RPMI8226 (cell line): Measurements from ENCODE around the gene SPTBN5.

Experiments
- DNase-seq: peaks from one replicate; pipeline ENCODE4 v3.0.0-alpha.2; 2015

SPTBN5 gene

DNA sequence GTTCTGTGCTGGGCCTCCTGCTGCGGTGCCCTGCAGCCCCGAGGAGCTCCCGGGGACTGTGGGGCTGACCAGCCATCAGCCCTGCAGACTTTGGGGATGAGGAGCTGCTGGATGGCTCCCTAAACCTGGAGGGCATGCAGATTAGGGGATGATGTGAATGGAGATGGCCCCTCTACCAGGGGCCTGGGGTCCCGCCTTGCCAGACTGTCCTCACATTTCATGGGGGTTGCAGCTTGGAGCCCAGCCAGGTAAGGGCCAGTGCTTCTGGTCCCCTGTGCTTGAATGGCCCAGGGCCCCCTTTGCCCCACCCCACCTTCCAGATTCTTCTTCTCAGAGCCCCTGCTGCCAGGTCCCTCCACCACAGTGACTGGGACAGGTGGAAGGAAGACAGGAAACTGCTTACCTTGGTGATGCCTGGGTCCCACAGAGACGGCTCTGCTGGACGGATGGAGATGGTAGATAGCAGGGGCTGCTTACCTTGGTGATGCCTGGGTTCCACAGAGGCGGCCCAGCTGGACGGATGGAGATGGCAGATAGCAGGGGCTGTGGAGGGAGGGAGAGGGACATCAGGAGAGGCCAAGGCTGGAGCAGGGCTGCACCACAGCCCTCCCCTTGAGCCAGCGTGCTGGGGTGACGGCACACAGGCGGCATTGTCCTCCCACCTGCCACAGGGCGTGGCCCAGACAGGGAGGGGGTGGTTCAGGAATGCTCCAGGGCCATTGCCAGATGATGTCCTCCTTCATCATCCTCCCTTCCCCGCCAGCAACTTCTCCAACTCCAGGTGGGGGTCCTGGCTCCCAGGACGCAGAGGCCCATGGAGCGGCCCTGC, at the start of gene SPTBN5:
Gene SPTBN5 (minus strand): TSS at position 632 of the 829 bp plus-strand sequence. CDS start 556 bp downstream, at position 76.
- no peak for DNase-seq

DNA sequence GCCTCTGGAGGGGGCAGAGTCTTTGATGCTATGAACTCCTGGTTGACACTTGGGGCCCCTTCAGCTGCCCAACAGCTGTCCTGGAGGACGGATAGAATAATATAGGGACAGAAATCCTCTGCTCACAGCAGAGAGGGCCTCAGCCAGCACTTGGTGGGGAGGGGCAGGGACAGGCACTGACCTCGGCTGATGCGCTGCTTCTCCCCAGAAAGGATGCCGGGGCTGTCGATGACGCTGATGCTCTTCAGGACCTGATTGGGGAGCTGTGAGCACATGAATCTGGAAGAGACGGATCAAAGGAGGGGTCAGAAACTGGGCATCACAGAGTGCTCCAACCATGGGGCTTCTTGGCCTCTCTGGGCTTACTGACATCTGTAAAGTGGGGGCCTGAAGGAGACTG, 49.0 kb upstream of the SPTBN5 start:
- DNase-seq: no peak

DNA sequence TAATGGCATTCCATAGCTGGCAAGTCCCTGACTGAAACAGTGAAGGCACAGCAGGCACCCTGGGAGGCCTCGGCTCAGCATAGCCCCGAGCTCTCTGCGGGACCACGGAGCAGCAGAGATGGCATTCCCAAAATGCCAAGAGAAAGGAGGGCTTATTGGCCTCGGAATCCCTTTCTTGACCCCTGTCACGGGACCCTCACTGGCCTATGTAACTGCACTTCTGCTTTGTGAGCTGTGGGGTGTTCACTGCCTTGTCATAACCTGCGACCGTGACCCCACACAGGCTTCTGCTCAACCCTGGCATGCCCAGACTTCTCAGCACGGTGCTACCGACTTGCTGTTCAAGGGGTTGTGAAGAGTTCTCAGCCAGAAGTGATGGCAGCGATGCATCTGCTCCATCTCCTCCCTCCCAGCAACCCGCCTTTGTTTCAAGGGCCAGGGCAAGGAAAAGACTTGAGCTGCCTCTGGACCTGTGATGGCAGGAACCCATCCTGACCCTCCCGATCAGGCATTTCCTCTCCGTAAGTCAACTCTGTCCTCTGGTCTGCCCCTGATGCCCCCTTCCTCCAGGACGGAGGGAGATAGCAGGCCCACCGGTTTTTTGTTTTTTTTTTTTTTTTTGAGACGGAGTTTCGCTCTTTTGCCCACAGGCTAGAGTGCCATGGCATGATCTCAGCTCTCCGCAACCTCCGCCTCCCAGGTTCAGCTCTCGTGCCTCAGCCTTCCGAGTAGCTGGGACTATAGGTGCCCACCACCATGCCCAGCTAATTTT, 48.0 kb upstream of the SPTBN5 start:
- no peak for DNase-seq

GRCh38 chr15:41940441-41940857, 46.6 kb upstream of the SPTBN5 start:
- no peak for DNase-seq

DNA sequence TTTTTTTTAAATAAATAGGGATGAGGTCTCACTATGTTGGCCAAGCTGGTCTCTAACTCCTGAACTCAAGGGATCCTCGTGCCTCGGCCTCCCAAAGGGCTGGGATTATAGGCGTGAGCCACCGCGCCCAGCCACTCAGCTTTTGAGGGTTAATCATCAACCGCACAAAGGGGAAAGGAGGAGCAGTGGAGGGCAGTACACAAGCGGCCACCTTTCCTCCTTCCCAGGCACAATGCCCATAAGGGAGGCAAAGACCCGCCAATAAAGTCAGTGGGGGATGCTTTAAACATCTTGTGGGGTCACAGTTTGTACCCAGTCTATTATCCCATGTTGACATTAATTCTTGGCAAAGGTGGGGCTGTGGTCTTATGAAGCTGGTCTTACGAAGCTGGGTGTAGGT, 46.1 kb upstream of the SPTBN5 start:
- DNase-seq: no peak

GRCh38 chr15:41937568-41937923, 43.7 kb upstream of the SPTBN5 start:
- no peak for DNase-seq

DNA sequence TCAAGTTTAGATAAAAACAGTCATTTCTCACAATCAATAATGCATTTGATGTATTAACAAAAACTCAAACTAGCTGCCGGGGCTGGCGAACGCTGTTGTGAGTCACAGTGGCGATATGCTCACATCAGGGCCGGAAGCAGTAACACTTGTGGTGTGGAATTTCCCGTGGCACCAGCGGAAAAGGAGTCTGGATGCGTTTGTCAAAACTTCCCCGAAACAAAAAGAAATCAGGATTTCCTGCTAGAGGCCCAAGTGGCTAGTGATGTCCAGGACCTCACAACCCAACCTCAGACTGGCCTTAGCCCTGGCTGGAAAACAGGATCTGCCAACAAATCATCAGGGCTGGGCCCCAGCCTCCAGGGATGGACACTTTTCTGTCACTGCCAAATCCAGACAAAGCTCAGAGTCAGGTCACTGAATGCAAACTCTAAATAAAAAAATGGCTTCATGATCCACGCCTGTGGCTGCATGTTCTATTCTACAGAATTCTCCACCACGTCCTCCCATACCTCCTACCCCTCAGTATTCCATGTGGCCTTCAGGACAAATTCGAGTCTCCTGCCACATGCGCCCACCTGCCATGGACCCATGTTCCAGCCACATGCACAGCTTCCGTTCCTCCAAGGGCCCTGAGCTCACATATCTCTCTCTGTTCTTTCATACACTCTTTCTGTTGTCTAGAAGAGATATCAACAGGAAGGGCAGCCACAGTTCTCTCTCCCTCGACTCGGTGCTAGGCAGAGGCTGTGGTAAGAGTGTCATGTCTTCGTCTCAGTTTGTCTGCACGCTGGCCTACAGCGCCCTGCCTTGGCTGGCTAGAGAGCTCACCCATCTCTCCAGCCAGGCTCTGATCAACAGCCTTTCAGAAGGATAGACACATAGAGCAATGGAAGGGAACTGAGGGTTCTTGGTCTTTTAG, 43.1 kb upstream of the SPTBN5 start:
- DNase-seq: no peak

- no peak for DNase-seq
These were observed 42.3 kb upstream of the SPTBN5 start for GRCh38 chr15:41936155-41936554.

DNA sequence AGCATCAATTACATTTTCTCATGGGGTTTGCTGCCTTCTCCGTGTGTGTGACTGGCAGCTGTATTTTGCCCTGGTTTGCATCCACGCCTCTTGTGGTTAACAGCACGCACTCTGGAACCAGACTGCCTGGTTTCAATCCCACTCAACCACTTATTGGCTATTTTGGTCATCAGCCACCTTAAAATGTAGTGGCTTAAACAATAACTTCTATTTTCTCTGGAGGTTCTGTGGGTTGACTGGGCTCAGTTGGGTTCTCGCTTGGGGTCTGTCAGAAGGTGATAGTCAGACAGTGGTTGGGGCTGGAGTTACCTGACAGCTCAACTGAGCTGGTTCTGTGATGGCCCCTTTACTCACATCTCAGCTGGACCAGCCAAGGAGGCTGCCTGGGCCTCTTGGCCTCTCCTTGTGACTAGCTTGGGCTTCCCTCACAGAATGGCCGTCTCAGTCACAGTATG, 41.7 kb upstream of the SPTBN5 start:
- DNase-seq: no peak

GRCh38 chr15:41934843-41935242, 41.0 kb upstream of the SPTBN5 start:
- no peak for DNase-seq

DNA sequence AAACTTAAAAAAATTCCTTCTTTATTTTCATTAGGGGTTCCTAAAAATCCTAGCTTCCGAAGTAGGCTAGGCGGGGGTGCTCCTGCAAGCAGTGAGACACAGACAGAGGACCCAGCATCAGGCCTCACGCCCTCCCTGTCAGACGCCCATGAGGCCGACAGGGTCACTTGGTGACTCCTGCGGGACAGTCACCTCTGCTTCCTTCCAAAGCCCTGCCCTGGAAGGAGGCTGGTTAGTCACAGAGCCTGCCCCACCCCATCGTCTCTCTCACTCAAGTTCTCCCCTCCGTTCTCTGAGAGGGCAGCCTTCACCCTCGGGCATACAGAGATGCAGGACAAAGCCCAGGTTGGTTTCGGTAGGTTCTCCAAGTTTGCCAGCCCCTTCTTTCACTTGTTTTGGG, 39.9 kb upstream of the SPTBN5 start:
- no peak for DNase-seq

DNA sequence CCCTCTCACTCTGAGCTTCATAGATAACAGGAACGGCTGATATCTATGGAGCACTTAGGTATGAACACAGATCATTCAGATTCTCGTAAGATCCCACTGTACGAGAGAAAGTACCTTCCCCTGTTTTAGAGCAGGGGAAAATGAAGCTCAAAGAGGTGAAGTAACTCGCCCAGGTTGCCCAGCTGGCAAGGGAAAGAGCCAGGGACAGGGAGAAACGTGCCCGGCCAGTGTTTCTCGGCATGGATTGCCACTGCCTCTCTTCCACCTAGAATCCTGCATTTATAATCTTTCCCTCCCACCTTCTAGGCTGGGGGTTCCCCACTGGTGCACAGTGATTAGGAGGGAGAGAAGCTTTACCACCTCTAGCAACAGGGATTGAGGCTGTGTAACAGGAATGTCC, 39.5 kb upstream of the SPTBN5 start:
- no peak for DNase-seq

DNA sequence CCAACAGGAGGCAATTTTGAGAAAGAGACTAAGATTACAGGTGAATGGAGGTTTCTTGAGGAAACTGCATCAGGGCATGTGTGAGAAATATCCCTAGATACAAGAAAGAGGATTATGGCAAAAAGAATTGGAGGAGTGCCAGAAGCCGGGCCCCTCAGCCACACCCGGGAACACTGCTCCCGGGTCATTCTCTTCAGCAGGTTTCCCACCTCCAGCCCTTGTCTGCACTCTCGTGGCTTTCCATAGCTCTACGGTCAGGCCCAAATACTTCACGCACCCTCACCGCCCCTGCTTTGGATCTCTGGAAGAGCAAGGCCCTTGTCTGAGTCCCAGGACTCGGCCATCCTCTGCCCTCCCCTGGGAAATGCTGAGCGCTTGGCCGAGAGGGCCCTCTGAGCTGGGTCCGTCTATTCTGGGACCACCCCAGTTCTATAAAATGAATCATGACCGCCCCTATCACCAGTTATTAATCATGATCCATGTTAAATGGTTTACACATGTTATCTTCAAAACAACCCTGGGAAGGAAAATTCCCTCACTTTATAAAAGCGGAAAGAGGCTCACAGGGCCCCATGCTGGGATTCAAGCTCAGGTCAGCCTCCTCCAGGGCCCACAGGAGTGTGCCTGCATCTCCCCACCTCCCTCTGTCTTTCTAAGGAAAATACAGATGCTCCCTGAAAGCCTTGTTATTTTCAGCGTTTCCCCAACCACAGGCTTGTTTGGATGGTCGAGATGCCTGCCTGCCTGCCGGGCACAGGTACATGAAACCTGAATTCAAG, 38.8 kb upstream of the SPTBN5 start:
- no peak for DNase-seq

DNA sequence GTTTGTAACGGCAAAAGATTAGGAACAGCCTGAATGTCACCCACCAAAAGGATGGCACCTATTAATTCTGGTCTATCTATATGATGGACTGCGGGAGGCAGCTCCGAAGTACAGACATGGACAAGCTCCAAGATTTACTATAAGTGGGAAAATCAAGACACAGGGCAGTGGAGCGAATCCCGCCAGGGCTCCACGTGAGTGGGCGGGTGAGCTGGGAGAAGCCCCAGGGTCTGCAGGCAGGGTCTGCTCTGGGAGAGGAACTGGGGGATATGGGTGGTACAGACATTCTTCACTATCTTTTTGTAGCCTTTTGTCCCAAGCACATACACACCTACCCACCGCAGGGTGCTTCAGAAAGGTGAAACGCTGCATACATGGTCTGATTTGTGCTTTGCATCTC, 38.2 kb upstream of the SPTBN5 start:
- DNase-seq: no peak

DNA sequence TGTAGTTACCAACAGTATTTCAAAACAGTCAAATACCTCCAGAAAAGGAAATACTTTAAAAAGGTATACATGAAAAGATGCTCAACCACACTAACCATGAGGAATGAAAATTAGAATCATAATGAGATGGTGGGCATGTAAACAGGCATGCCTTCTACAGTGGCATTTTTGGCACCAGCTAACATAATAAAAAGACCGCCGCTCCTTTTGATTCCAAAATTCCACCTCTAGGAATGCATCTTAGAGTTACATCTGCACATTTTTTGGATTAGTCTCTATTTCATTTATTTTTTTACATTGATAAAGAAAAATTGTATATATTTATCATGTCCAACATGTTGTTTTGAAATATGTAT, 37.0 kb upstream of the SPTBN5 start:
- no peak for DNase-seq

GRCh38 chr15:41930221-41930866, 36.5 kb upstream of the SPTBN5 start:
- DNase-seq: no peak

- no peak for DNase-seq
These were observed 35.1 kb upstream of the SPTBN5 start for GRCh38 chr15:41928637-41929620.

DNA sequence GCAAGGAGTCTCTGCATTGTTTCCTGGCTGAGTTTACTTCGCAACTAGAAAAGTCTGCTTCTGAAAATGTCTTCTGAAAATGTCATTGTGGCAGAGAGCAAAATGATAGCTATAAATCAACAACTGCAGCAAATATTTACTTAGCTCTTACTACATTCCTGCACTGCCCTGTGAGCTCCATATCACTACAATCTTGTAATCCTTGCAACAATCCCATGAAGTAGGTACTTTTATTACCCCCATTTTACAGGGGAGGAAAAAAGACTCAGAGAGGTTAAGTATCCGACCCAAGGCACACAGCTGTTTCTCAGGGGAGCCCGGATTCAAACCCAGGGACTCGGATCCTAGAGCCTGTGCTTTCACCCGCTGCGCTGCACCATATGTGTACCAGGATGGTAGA, 34.2 kb upstream of the SPTBN5 start:
- DNase-seq: no peak

- DNase-seq: no peak
These were observed 33.7 kb upstream of the SPTBN5 start for GRCh38 chr15:41927536-41927935.

- no peak for DNase-seq
These were observed 32.6 kb upstream of the SPTBN5 start for GRCh38 chr15:41926185-41927056.
